Adrenal gland (tissue), 12 donors: Measurements from ENCODE around the gene SLC13A4. TPM values are rescaled to one million over a fixed set of nuclear protein-coding genes. Genes with fewer than 3 reads are reported as not detected.

Experiments
- DNase-seq, 7 donors: peaks; one replicate each; pipeline ENCODE4 v3.0.0-alpha.2; 2019 to 2020
- H3K27ac ChIP-seq, 5 donors: fragments of 200-600 bp; sonication (generic) in 4 of 5; 1 replicate in 3 of 5; 2 replicates in 2 of 5; pipeline versions ENCODE4 v1.5.1 to v1.8.0; 2016 to 2020; ENCODE audit warnings: mild to moderate bottlenecking in 1 of 5
- H3K27me3 ChIP-seq: fragments of 200-600 bp; 2 replicates; pipeline ENCODE4 v1.8.0; 2021
- H3K36me3 ChIP-seq, 2 donors: fragments of 200-600 bp; replicated peaks in 1 of 2; 1 replicate in 1 of 2; 2 replicates in 1 of 2; pipeline versions ENCODE4 v1.5.1 to v1.8.0; 2018 to 2022
- H3K4me1 ChIP-seq, 2 donors: fragments of 200-600 bp; replicated peaks in 1 of 2; 1 replicate in 1 of 2; 2 replicates in 1 of 2; pipeline versions ENCODE4 v1.5.1 to v1.8.0; 2018 to 2021
- H3K4me3 ChIP-seq, 4 donors: fragments of 200-600 bp; sonication (generic) in 3 of 4; one replicate each; pipeline ENCODE4 v1.5.1; 2016 to 2018
- H3K9me3 ChIP-seq, 3 donors: fragments of 200-600 bp; sonication (generic) in 1 of 3; replicated peaks in 1 of 3; 1 replicate in 2 of 3; 2 replicates in 1 of 3; pipeline versions ENCODE4 v1.5.1 to v1.8.0; 2016 to 2021
- POLR2A ChIP-seq, 2 donors: fragments of 450-650 bp; IDR thresholded peaks; one replicate each; pipeline ENCODE4 v1.6.1; 2017; ENCODE audit warnings: antibody characterized with exemption in 2 of 2, mild to moderate bottlenecking in 2 of 2, moderate library complexity in 1 of 2
- WGBS, 4 donors: extraction: QIAGEN DNeasy Blood & Tissue Kit in 2 of 4; methylation state at CpG; one replicate each; pipeline versions ENCODE4 v1.1.5 to v1.1.7; 2013 to 2017; 5-methylcytosine and 5-hydroxymethylcytosine counted together
- intact Hi-C, 2 donors: fragments of 100-400 bp; cut with DNase I; formaldehyde crosslinking; loops; one replicate each; pipeline versions ENCODE4 v1.14.1 to v1.15.0; 2022 to 2023
- polyA plus RNA-seq, 3 donors: library from polyadenylated mRNA; stranded (reverse); fragments of 200-250 nt in 2 of 3; fragments of 350-450 nt in 1 of 3; fragmentation: Illumina TruSeq in 1 of 3; extraction: RNeasy Lipid Tissue Mini Kit (QIAGEN cat#74804) in 1 of 3; gene quantifications; one replicate each; pipeline ENCODE4 v1.2.3, GENCODE V29; 2013 to 2014
- total RNA-seq, 9 donors: library from RNA; depleted of rRNA in 4 of 9; stranded (reverse); fragments of >200 nt in 4 of 9; fragments of 120-200 nt in 1 of 9; fragmentation: NEBNext Ultra II Directional in 1 of 9; extraction: Animal tissue kit (Norgen Biotek cat#: 25700) in 1 of 9; gene quantifications; one replicate each; pipeline versions ENCODE4 v1.1.0 to v1.2.4, GENCODE V29; 2013 to 2023
- TF ChIP-seq, protein P1 (sequence below), 6 experiments: fragments of 450-650 bp in 4 of 6; fragments of 200-600 bp in 2 of 6; sonication (generic) in 1 of 6; IDR thresholded peaks; 1 replicate in 5 of 6; 2 replicates in 1 of 6; pipeline versions ENCODE4 v1.5.1 to v1.8.0; 2016 to 2021; ENCODE audit warnings: antibody characterized with exemption in 6 of 6, mild to moderate bottlenecking in 2 of 6, moderate library complexity in 1 of 6
- donor health status: healthy with polysubstance abuse.
- donor health status: Bipolar disorder and iron deficiency.
- donor health status: DM: yes; HTN: yes; CAD: no.
- donor health status: DM: no; HTN: no; CAD: no.
- donor health status: DM: no; HTN: no; CAD: no.
- donor health status: DM: yes; HTN: yes; CAD: no.

SLC13A4 gene
- total and polyA plus RNA-seq, 12 donors, result 0.14 to 0.97 (median 0.24) TPM; not detected in 6

DNA sequence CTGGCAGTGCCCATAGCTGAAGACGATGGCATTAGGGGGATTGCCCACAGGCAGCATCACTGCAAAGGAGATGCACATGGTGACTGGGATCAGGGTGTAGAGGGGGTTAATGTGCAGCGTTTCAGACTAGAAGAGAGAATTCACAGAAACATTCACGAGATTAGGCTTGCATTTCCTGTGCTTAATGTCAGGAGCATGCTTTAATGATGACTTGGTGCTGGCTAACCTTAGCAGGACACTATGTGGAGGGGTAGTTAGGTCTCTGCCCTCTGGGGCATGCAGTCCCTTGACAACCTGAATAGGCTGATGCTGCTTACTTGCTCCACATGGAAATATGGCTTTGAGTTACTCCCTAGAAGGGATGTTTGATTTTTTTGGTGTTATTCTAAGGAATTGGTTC is 43.9 kb downstream of the SLC13A4 start:
- H3K4me3 ChIP-seq, result no peak overlapping the region
- DNase-seq, result no peak
- peak overlapping the region in 2 of 5 donors; percentile 34 to 55 for H3K27ac ChIP-seq
- H3K36me3 ChIP-seq, result no peaks in the 10 kb centered on the region
- TF ChIP-seq, protein P1, sequence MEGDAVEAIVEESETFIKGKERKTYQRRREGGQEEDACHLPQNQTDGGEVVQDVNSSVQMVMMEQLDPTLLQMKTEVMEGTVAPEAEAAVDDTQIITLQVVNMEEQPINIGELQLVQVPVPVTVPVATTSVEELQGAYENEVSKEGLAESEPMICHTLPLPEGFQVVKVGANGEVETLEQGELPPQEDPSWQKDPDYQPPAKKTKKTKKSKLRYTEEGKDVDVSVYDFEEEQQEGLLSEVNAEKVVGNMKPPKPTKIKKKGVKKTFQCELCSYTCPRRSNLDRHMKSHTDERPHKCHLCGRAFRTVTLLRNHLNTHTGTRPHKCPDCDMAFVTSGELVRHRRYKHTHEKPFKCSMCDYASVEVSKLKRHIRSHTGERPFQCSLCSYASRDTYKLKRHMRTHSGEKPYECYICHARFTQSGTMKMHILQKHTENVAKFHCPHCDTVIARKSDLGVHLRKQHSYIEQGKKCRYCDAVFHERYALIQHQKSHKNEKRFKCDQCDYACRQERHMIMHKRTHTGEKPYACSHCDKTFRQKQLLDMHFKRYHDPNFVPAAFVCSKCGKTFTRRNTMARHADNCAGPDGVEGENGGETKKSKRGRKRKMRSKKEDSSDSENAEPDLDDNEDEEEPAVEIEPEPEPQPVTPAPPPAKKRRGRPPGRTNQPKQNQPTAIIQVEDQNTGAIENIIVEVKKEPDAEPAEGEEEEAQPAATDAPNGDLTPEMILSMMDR (IDR thresholded peaks at IDR 0.05), result no peak
- TF ChIP-seq POLR2A (IDR thresholded peaks at IDR 0.05), result no peak
- intact Hi-C loops, result loop anchor here in 1 of 2 donors (10.0 kb wide), 1 partner anchor 331 kb away; no protein-coding TSS in a partner anchor
- WGBS, 4 donors, result 51 to 60% (median 60%) methylated on average over 3 of the region's 3 CpGs
- H3K9me3 ChIP-seq, result no peaks in the 10 kb centered on the region
- H3K4me1 ChIP-seq, result peaks cover 0 to 21% of the 10 kb centered on the region in 2 donors
- H3K27me3 ChIP-seq, result no peaks in the 10 kb centered on the region

DNA sequence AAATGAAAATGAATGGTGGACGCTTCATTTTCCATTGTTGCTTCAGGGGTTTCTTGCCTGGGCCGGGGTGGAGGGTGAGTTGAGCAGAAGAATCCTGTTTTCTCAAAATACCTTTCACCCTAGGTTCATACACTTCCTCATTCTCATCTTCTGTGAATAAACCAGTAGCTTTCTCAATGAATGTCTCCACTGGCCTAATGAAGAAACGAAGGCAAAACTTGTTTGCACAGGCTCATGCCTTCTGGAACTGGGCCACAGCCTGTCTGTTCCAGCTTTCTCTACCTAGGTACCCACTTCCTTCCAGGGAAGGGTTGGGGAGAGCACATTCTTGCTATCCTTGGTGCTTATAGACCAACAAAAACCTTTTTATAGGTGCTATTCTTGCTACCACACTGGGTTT is 44.4 kb downstream of the SLC13A4 start:
- DNase-seq, result no peak
- no peaks in the 10 kb centered on the region for H3K36me3 ChIP-seq
- no peak for TF ChIP-seq POLR2A (IDR thresholded peaks at IDR 0.05)
- TF ChIP-seq, protein P1 (IDR thresholded peaks at IDR 0.05), result no peak
- no peaks in the 10 kb centered on the region for H3K9me3 ChIP-seq
- H3K4me3 ChIP-seq, result no peak overlapping the region
- WGBS, 4 donors, result 86 to 96% (median 92%) methylated on average over 3 of the region's 3 CpGs
- intact Hi-C loops, result loop anchor here in 1 of 2 donors (10.0 kb wide), 1 partner anchor 331 kb away; no protein-coding TSS in a partner anchor
- H3K27ac ChIP-seq, result peak overlapping the region in 2 of 5 donors; percentile 34 to 55
- no peaks in the 10 kb centered on the region for H3K27me3 ChIP-seq
- peaks cover 5 to 25% of the 10 kb centered on the region in 2 donors for H3K4me1 ChIP-seq

DNA sequence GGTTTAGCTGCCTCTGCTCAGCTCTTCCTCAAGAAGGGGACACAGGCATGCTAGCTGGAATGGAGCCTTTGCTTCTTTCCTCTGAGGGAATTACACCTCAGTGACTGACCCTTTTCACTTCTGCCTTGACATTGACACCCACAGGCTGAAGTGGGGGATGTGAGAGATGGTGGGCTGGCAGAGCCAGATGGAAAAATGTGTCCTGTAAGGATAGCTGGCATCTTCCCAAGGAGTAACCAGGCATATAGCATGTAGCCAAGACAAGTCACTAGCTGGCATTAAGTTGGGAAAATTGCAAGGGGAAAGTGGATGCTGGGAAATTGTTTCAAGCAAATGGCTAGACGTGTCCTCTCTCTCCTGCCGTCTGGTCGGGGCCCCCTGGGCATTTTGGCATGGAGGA is 45.8 kb downstream of the SLC13A4 start:
- H3K36me3 ChIP-seq, result no peaks in the 10 kb centered on the region
- H3K9me3 ChIP-seq, result no peaks in the 10 kb centered on the region
- no peak for DNase-seq
- no peak overlapping the region for H3K4me3 ChIP-seq
- 78 to 96% (median 89%) methylated on average over 3 of the region's 3 CpGs for WGBS, 4 donors
- intact Hi-C loops, result loop anchor here in 1 of 2 donors (10.0 kb wide), 1 partner anchor 333 kb away; no protein-coding TSS in a partner anchor
- TF ChIP-seq, protein P1 (IDR thresholded peaks at IDR 0.05), result no peak
- no peak for TF ChIP-seq POLR2A (IDR thresholded peaks at IDR 0.05)
- H3K4me1 ChIP-seq, result peaks cover 9 to 28% of the 10 kb centered on the region in 2 donors
- no peaks in the 10 kb centered on the region for H3K27me3 ChIP-seq
- no peak overlapping the region for H3K27ac ChIP-seq

DNA sequence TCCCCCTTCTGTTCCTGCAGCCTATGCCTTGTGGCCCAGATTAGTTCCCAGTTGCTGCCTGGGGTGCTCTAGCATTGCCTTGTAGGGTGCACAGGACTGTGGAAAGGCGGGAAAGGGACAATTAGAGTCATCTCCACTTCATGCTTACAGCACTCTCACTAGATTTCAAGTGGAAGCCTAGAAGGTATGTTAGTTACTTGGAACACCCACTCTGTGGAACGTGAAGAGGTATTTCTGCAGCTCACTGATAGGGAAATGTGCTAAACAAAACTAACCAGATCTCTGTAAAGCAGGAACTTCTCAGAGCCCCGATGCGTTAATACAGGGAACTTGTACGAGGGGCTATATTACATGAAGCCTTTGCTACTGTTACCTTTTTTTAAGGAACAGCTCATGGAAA is 46.2 kb downstream of the SLC13A4 start:
- intact Hi-C loops, result loop anchor here in 1 of 2 donors (10.0 kb wide), 1 partner anchor 333 kb away; no protein-coding TSS in a partner anchor
- DNase-seq, result no peak

More for the DNA sequence above, 46.2 kb downstream of the SLC13A4 start:
- H3K4me3 ChIP-seq, result no peak overlapping the region
- TF ChIP-seq POLR2A (IDR thresholded peaks at IDR 0.05), result no peak
- TF ChIP-seq, protein P1 (IDR thresholded peaks at IDR 0.05), result no peak
- 81 to 93% (median 88%) methylated on average over 5 of the region's 5 CpGs for WGBS, 4 donors
- H3K9me3 ChIP-seq, result no peaks in the 10 kb centered on the region
- no peak overlapping the region for H3K27ac ChIP-seq
- no peaks in the 10 kb centered on the region for H3K27me3 ChIP-seq
- H3K4me1 ChIP-seq, result peaks cover 9 to 28% of the 10 kb centered on the region in 2 donors
- peaks cover 0 to 1% of the 10 kb centered on the region in 2 donors for H3K36me3 ChIP-seq
